ENCODE measurements around the gene ZNF385C.

Gene ZNF385C

GRCh38 chr17:42078396-42079043 is 19.8 kb downstream of the ZNF385C start:
- in situ Hi-C loops (cut with HindIII; ENCODE audit: low pct_ligation_motif_present, low sequenced_read_pairs) = no loop called here
- no peak overlapping the region for H3K4me3 ChIP-seq (ENCODE audit: low read depth, low read length)
- H3K27me3 ChIP-seq (replicated peaks) = no peaks in the 10 kb centered on the region
- no peak overlapping the region for H3K27ac ChIP-seq
- TF ChIP-seq CTCF (IDR thresholded peaks at IDR 0.05; ENCODE audit: low read depth, low read length, missing control alignments) = no peak
- peak; percentile 9 for DNase-seq
- no peaks in the 10 kb centered on the region for H3K36me3 ChIP-seq (replicated peaks)

- Histone ChIP-seq H3K27me3 (replicated peaks) (no peaks in the 10 kb centered on the region), H3K4me3 (ENCODE audit: low read depth, low read length) (no peak overlapping the region), H3K36me3 (replicated peaks) (no peaks in the 10 kb centered on the region), H3K27ac (no peak overlapping the region)
- DNase-seq = no peak
- TF ChIP-seq CTCF (IDR thresholded peaks at IDR 0.05; ENCODE audit: low read depth, low read length, missing control alignments) = no peak
- in situ Hi-C loops (cut with HindIII; ENCODE audit: low pct_ligation_motif_present, low sequenced_read_pairs) = no loop called here
Observed at GRCh38 chr17:42077755-42078154, 20.5 kb downstream of the ZNF385C start.

- Histone ChIP-seq H3K36me3 (replicated peaks) (no peaks in the 10 kb centered on the region), H3K27me3 (replicated peaks) (peaks cover 6% of the 10 kb centered on the region), H3K4me3 (ENCODE audit: low read depth, low read length) (no peak overlapping the region), H3K27ac (no peak overlapping the region)
- no peak for TF ChIP-seq CTCF (IDR thresholded peaks at IDR 0.05; ENCODE audit: low read depth, low read length, missing control alignments)
- in situ Hi-C loops (cut with HindIII; ENCODE audit: low pct_ligation_motif_present, low sequenced_read_pairs) = no loop called here
- no peak for DNase-seq
Observed at GRCh38 chr17:42076797-42077559, 21.3 kb downstream of the ZNF385C start.

- H3K4me3 ChIP-seq (ENCODE audit: low read depth, low read length) = no peak overlapping the region
- no peak for TF ChIP-seq CTCF (IDR thresholded peaks at IDR 0.05; ENCODE audit: low read depth, low read length, missing control alignments)
- H3K27me3 ChIP-seq (replicated peaks) = peaks cover 12% of the 10 kb centered on the region
- no peak for DNase-seq
- H3K36me3 ChIP-seq (replicated peaks) = no peaks in the 10 kb centered on the region
- in situ Hi-C loops (cut with HindIII; ENCODE audit: low pct_ligation_motif_present, low sequenced_read_pairs) = no loop called here
- no peak overlapping the region for H3K27ac ChIP-seq
Observed at GRCh38 chr17:42075789-42076188, 22.5 kb downstream of the ZNF385C start.

GRCh38 chr17:42072323-42073187 is 25.7 kb downstream of the ZNF385C start:
- no peak for DNase-seq
- H3K36me3 ChIP-seq (replicated peaks) = no peaks in the 10 kb centered on the region
- no peak overlapping the region for H3K27ac ChIP-seq
- TF ChIP-seq CTCF (IDR thresholded peaks at IDR 0.05; ENCODE audit: low read depth, low read length, missing control alignments) = peak; percentile 19
- in situ Hi-C loops (cut with HindIII; ENCODE audit: low pct_ligation_motif_present, low sequenced_read_pairs) = no loop called here
- H3K27me3 ChIP-seq (replicated peaks) = peaks cover 12% of the 10 kb centered on the region
- H3K4me3 ChIP-seq (ENCODE audit: low read depth, low read length) = peak overlapping the region; percentile 26
